GM12878 (cell line): Measurements from ENCODE around the gene SLC2A8. TPM values are rescaled to one million over a fixed set of nuclear protein-coding genes. Genes with fewer than 3 reads are reported as not detected.

ENCODE experiments used
- ATAC-seq: fragments of 200-7000 bp; cut with Tn5 transposase; 3 replicates; pipeline ENCODE4 v1.9.1; 2020; ENCODE audit warnings: mild to moderate bottlenecking, moderate library complexity
- BruUV-seq: library from RNA; stranded (reverse); fragments of 400-500 nt; replicated peaks from 2 replicates; lab custom pipeline; 2021; lab: Mats Ljungman, UMichigan
- CTCF ChIA-PET: fragments of 300-600 bp; sonication (Branson Sonifier 250); formaldehyde crosslinking; extraction: SDS; loops from one replicate; lab custom pipeline; 2021; ENCODE audit warnings: inconsistent platforms; lab: Yijun Ruan, JAX
- POLR2A ChIA-PET: fragments of 350-600 bp; formaldehyde crosslinking; extraction: SDS; loops from one replicate; lab custom pipeline; 2021; ENCODE audit warnings: inconsistent platforms; lab: Charles Lee
- RAD21 ChIA-PET: fragments of 300-600 bp; sonication (Branson Sonifier 250); formaldehyde crosslinking; loops from one replicate; lab custom pipeline; 2023; ENCODE audit warnings: antibody characterized with exemption; ENCODE audit not compliant: unreplicated experiment; lab: Charles Lee
- SMC1A ChIA-PET: fragments of 300-600 bp; sonication (Branson Sonifier 250); formaldehyde crosslinking; loops from one replicate; lab custom pipeline; 2023; ENCODE audit not compliant: unreplicated experiment, uncharacterized antibody; lab: Charles Lee
- DNase-seq: peaks from one replicate; pipeline ENCODE4 v3.0.0-alpha.2; 2011; ENCODE audit warnings: low read depth, low spot score
- FAIRE-seq: peaks from 3 replicates; lab custom pipeline; 2011; peaks lifted over from hg19 to GRCh38; lab: Jason Lieb, UNC
- H2AFZ ChIP-seq: 2 replicates; pipeline ENCODE4 v1.6.0; 2011; ENCODE audit warnings: low read depth, low read length, control low read depth; ENCODE audit not compliant: control insufficient read depth
- H3K27ac ChIP-seq: 2 replicates; pipeline ENCODE4 v1.5.1; 2011; ENCODE audit warnings: control low read depth; ENCODE audit not compliant: control insufficient read depth, insufficient read depth
- H3K27me3 ChIP-seq, 2 experiments: replicated peaks in 1 of 2; 2 replicates each; pipeline versions ENCODE4 v1.6.0 to v1.6.1; 2011; ENCODE audit warnings: low read length in 1 of 2; ENCODE audit not compliant: control insufficient read depth in 2 of 2, insufficient read depth in 2 of 2
- H3K36me3 ChIP-seq, 2 experiments: 2 replicates each; pipeline ENCODE4 v1.5.1; 2011; ENCODE audit warnings: low read length in 1 of 2; ENCODE audit not compliant: control insufficient read depth in 2 of 2, insufficient read depth in 2 of 2
- H3K4me1 ChIP-seq: 2 replicates; pipeline ENCODE4 v1.6.1; 2011; ENCODE audit warnings: mild to moderate bottlenecking, low read length, moderate library complexity, mixed read lengths; ENCODE audit not compliant: control insufficient read depth, insufficient read depth
- H3K4me2 ChIP-seq: 2 replicates; pipeline ENCODE4 v1.6.0; 2011; ENCODE audit warnings: control low read depth; ENCODE audit not compliant: control insufficient read depth, insufficient read depth
- H3K4me3 ChIP-seq: fragments of 200-600 bp; sonication (generic); 2 replicates; pipeline ENCODE4 v1.5.1; 2016
- H3K79me2 ChIP-seq: 2 replicates; pipeline ENCODE4 v1.6.0; 2011; ENCODE audit warnings: low read length; ENCODE audit not compliant: control insufficient read depth, insufficient read depth
- H3K9ac ChIP-seq: 2 replicates; pipeline ENCODE4 v1.8.0; 2011; ENCODE audit warnings: low read length, control low read depth, mixed read lengths; ENCODE audit not compliant: control insufficient read depth, insufficient read depth
- H3K9me3 ChIP-seq: replicated peaks from 3 replicates; pipeline ENCODE4 v1.5.1; 2011; ENCODE audit warnings: mild to moderate bottlenecking, low read length; ENCODE audit not compliant: control insufficient read depth, insufficient read depth
- H4K20me1 ChIP-seq: 2 replicates; pipeline ENCODE4 v1.6.0; 2011; ENCODE audit not compliant: control insufficient read depth, insufficient read depth
- ATF2 ChIP-seq: IDR thresholded peaks from 2 replicates; pipeline ENCODE4 v1.6.1; 2012; ENCODE audit warnings: low read length, inconsistent platforms
- CHD2 ChIP-seq: IDR thresholded peaks from 2 replicates; pipeline ENCODE4 v1.6.1; 2011; ENCODE audit warnings: low read depth, low read length, improper control_type of control experiment, borderline replicate concordance
- ETV6 ChIP-seq, 2 experiments: fragments of 450-650 bp in 1 of 2; IDR thresholded peaks in 1 of 2; conservative IDR thresholded peaks in 1 of 2; 2 replicates each; pipeline ENCODE4 v1.6.1; 2014; ENCODE audit warnings: antibody characterized with exemption in 1 of 2, borderline replicate concordance in 1 of 2, low read depth in 1 of 2, mild to moderate bottlenecking in 1 of 2, moderate library complexity in 1 of 2
- IKZF1 ChIP-seq: fragments of 450-650 bp; conservative IDR thresholded peaks from 2 replicates; pipeline ENCODE4 v1.6.1; 2017; ENCODE audit warnings: antibody characterized with exemption, mild to moderate bottlenecking
- KLF5 ChIP-seq: fragments of 450-650 bp; IDR thresholded peaks from 2 replicates; pipeline ENCODE4 v1.6.1; 2014; ENCODE audit warnings: mild to moderate bottlenecking; ENCODE audit not compliant: partially characterized antibody
- NFIC ChIP-seq: IDR thresholded peaks from 2 replicates; pipeline ENCODE4 v1.6.1; 2012; ENCODE audit warnings: low read depth, mild to moderate bottlenecking, inconsistent platforms, low read length, moderate library complexity
- NR2C1 ChIP-seq: fragments of 450-650 bp; IDR thresholded peaks from 2 replicates; pipeline ENCODE4 v1.6.1; 2017; ENCODE audit warnings: antibody characterized with exemption, mild to moderate bottlenecking, moderate library complexity
- RAD21 ChIP-seq: IDR thresholded peaks from 2 replicates; pipeline ENCODE4 v1.6.1; 2011; ENCODE audit warnings: mild to moderate bottlenecking, low read depth, low read length, moderate library complexity; ENCODE audit not compliant: insufficient read depth
- RAD51 ChIP-seq: fragments of 450-650 bp; IDR thresholded peaks from 2 replicates; pipeline ENCODE4 v1.6.1; 2016; ENCODE audit warnings: moderate library complexity, mild to moderate bottlenecking, inconsistent platforms
- STAT1 ChIP-seq: fragments of 450-650 bp; conservative IDR thresholded peaks from 2 replicates; pipeline ENCODE4 v1.6.1; 2014; ENCODE audit warnings: antibody characterized with exemption, mild to moderate bottlenecking
- ZNF274 ChIP-seq: IDR thresholded peaks from one replicate; pipeline ENCODE4 v1.8.0; 2011; ENCODE audit not compliant: insufficient read length, insufficient read depth
- WGBS: methylation state at CpG from one replicate; pipeline ENCODE4 v1.1.6; 2016; ENCODE audit warnings: low lambda C conversion rate; ENCODE audit not compliant: insufficient replicate concordance, insufficient coverage; ENCODE audit errors: missing lambda C conversion rate; 5-methylcytosine and 5-hydroxymethylcytosine counted together
- in situ Hi-C: fragments of 300-500 bp; cut with MboI; formaldehyde crosslinking; loops from 9 replicates; pipeline ENCODE4 v1.14.3; 2018; ENCODE audit warnings: mixed read lengths
- intact Hi-C: fragments of 100-400 bp; cut with micrococcal nuclease; formaldehyde crosslinking; loops from one replicate; pipeline ENCODE4 v1.14.2; 2022; ENCODE audit not compliant: unreplicated experiment
- polyA plus RNA-seq, 11 experiments: library from polyadenylated mRNA; depleted of rRNA in 4 of 11; unstranded in 6 of 11; stranded (reverse) in 5 of 11; fragments of >200 nt; fragmentation: Nextera tagmentation in 4 of 11; fragmentation: Illumina TruSeq in 1 of 11; extraction: Ambion mirVana in 4 of 11; extraction: Trizol in 1 of 11; gene quantifications; 1 replicate in 1 of 11; 2 replicates in 10 of 11; pipeline versions ENCODE4 v1.2.1 to v1.2.3, GENCODE V29; 2011 to 2016; ENCODE audit warnings: inconsistent platforms in 2 of 11, missing spikeins in 2 of 11, low read depth in 1 of 11
- total RNA-seq, 4 experiments: library from RNA; depleted of rRNA in 3 of 4; stranded (reverse); fragments of >200 nt in 3 of 4; fragmentation: Illumina TruSeq in 1 of 4; extraction: Trizol in 1 of 4; gene quantifications; 2 replicates each; pipeline versions ENCODE4 v1.2.1 to v1.2.3, GENCODE V29; 2013 to 2021
- TF ChIP-seq, protein P1 (sequence below): IDR thresholded peaks from 2 replicates; pipeline ENCODE4 v1.6.1; 2012; ENCODE audit warnings: low read depth, low read length, improper control_type of control experiment

The SLC2A8 gene
- total and polyA plus RNA-seq, 10 of the 15 experiments (the other 5 are each of a cell fraction or from before 2014, with no cell fraction given): 0.31 to 22.7 (median 10.0) TPM

DNA sequence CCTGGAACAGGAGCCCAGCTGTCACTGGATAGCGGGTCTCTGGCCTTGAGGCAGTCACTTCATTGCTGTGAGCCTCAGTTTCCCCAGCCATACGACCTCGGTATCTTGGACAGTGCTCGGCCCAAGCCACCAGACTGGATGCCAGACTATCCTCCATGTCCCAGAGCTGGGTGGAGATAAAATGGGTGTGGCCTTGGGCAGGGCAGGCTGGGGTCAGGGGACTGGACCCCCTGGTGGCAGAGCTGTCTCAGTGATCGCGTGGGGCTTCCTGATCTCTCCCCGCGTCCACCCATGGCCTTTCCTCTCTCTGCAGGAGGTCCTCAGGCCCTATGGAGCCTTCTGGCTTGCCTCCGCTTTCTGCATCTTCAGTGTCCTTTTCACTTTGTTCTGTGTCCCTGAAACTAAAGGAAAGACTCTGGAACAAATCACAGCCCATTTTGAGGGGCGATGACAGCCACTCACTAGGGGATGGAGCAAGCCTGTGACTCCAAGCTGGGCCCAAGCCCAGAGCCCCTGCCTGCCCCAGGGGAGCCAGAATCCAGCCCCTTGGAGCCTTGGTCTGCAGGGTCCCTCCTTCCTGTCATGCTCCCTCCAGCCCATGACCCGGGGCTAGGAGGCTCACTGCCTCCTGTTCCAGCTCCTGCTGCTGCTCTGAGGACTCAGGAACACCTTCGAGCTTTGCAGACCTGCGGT is 10.0 kb downstream of the SLC2A8 start:
- H3K9me3 ChIP-seq: no peaks in the 10 kb centered on the region
- H3K36me3 ChIP-seq: peaks cover 0 to 3% of the 10 kb centered on the region in 2 experiments; a peak in 2 of 4 replicates
- in situ Hi-C loops: no loop called here
- H3K4me3 ChIP-seq: no peak overlapping the region
- no peak for DNase-seq
- SMC1A ChIA-PET: interaction anchor here (1.3 kb wide), 1 partner anchor 48 kb away, joined by 4 read pairs; no protein-coding TSS in a partner anchor
- no peak overlapping the region for H3K27ac ChIP-seq
- RAD21 ChIA-PET: interaction anchor here (0.9 kb wide), 1 partner anchor 10 kb away, joined by 3 read pairs; the partner anchor contains the start of gene SLC2A8
- no peak for TF ChIP-seq ZNF274
- no peak for TF ChIP-seq ETV6 (conservative IDR thresholded peaks at IDR 0.05 in 1 of 2, IDR thresholded peaks at IDR 0.05 in 1 of 2; ENCODE audit: borderline replicate concordance in 1 of 2, low read depth in 1 of 2)
- no peak for TF ChIP-seq NR2C1
- TF ChIP-seq, protein P1, sequence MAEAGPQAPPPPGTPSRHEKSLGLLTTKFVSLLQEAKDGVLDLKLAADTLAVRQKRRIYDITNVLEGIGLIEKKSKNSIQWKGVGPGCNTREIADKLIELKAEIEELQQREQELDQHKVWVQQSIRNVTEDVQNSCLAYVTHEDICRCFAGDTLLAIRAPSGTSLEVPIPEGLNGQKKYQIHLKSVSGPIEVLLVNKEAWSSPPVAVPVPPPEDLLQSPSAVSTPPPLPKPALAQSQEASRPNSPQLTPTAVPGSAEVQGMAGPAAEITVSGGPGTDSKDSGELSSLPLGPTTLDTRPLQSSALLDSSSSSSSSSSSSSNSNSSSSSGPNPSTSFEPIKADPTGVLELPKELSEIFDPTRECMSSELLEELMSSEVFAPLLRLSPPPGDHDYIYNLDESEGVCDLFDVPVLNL: no peak
- TF ChIP-seq KLF5: no peak
- no peak for TF ChIP-seq IKZF1
- TF ChIP-seq STAT1: no peak
- no peak for TF ChIP-seq ATF2
- TF ChIP-seq RAD51: no peak
- no peak for TF ChIP-seq CHD2
- no peak for TF ChIP-seq NFIC
- TF ChIP-seq RAD21: no peak
- TF ChIP-seq, all 136 proteins: peak for 0
- Histone ChIP-seq H3K79me2 (no peaks in the 10 kb centered on the region), H3K4me1 (no peaks in the 10 kb centered on the region), H4K20me1 (no peaks in the 10 kb centered on the region), H3K27me3 (no peaks in the 10 kb centered on the region), H3K9ac (no peak overlapping the region), H2AFZ (no peak overlapping the region), H3K4me2 (no peak overlapping the region)
- CTCF ChIA-PET: interaction anchor here (1.0 kb wide), 1 partner anchor 95 kb away, joined by 3 read pairs; no protein-coding TSS in a partner anchor
- BruUV-seq: no TSS peak
- ATAC-seq (no peak), FAIRE-seq (no peak)
- intact Hi-C loops: no loop called here
- POLR2A ChIA-PET: no interaction called here
- 93% methylated on average over 13 of the region's 13 CpGs for WGBS
